SJCRH30 (cell line): Measurements from ENCODE around the gene CDC7. TPM values are rescaled to one million over a fixed set of nuclear protein-coding genes. Genes with fewer than 3 reads are reported as not detected.
"Not testable (repeated sequence)": the region's sequence is repeated elsewhere in the genome, so short reads cannot be mapped to it uniquely, and the experiment has no call there.

ENCODE experiments used
- DNase-seq, 2 experiments: peaks; one replicate each; pipeline ENCODE4 v3.0.0-alpha.2; 2015 to 2020
- H3K27ac ChIP-seq: fragments of 250-450 bp; sonication (Bioruptor Pico); 2 replicates; pipeline ENCODE4 v1.5.1; 2020; ENCODE audit warnings: mild to moderate bottlenecking, moderate library complexity
- H3K27me3 ChIP-seq: fragments of 250-450 bp; sonication (Bioruptor Pico); 2 replicates; pipeline ENCODE4 v1.5.1; 2020; ENCODE audit warnings: mild to moderate bottlenecking, moderate library complexity
- H3K36me3 ChIP-seq: fragments of 250-450 bp; sonication (Bioruptor Pico); 2 replicates; pipeline ENCODE4 v1.5.1; 2020; ENCODE audit warnings: mild to moderate bottlenecking, moderate library complexity
- H3K4me1 ChIP-seq: fragments of 250-450 bp; sonication (Bioruptor Pico); 2 replicates; pipeline ENCODE4 v1.5.1; 2020; ENCODE audit warnings: mild to moderate bottlenecking, moderate library complexity
- H3K4me3 ChIP-seq: fragments of 250-450 bp; sonication (Bioruptor Pico); 2 replicates; pipeline ENCODE4 v1.5.1; 2020; ENCODE audit warnings: mild to moderate bottlenecking, moderate library complexity
- H3K9me3 ChIP-seq: fragments of 250-450 bp; sonication (Bioruptor Pico); replicated peaks from 2 replicates; pipeline ENCODE4 v1.5.1; 2020; ENCODE audit warnings: mild to moderate bottlenecking, moderate library complexity
- total RNA-seq: library from RNA; depleted of rRNA; stranded (reverse); fragments of >200 nt; shearing (Covaris generic); gene quantifications from 2 replicates; pipeline ENCODE4 v1.2.3, GENCODE V29; 2014; rRNA removed

CDC7 gene
- 28.0 and 29.5 TPM in 2 replicates for total RNA-seq

GRCh38 chr1:91500756-91501522 lies at the start of gene CDC7:
TSS of gene CDC7 (plus strand) at chr1:91500851. CDS start at chr1:91501717, 866 bp downstream.
- peaks cover 5% of the 10 kb centered on the region; the same call in 1 of the 2 replicates for H3K4me1 ChIP-seq
- no peaks in the 10 kb centered on the region for H3K9me3 ChIP-seq
- no peaks in the 10 kb centered on the region; the same call in 1 of the 2 replicates for H3K36me3 ChIP-seq
- DNase-seq: peak; percentile 95 to 96
- H3K4me3 ChIP-seq: peak within 1 kb of the TSS; percentile 76
- H3K27me3 ChIP-seq: no peaks in the 10 kb centered on the region
- peak within 1 kb of the TSS; percentile 96 for H3K27ac ChIP-seq

- Histone ChIP-seq H3K9me3 (no peaks in the 10 kb centered on the region), H3K27ac (no peak overlapping the region), H3K4me1 (peaks cover 22% of the 10 kb centered on the region), H3K36me3 (no peaks in the 10 kb centered on the region), H3K27me3 (no peaks in the 10 kb centered on the region), H3K4me3 (no peak overlapping the region)
- no peak for DNase-seq
These were observed 46.5 kb upstream of the CDC7 start for GRCh38 chr1:91454136-91454535.

DNA sequence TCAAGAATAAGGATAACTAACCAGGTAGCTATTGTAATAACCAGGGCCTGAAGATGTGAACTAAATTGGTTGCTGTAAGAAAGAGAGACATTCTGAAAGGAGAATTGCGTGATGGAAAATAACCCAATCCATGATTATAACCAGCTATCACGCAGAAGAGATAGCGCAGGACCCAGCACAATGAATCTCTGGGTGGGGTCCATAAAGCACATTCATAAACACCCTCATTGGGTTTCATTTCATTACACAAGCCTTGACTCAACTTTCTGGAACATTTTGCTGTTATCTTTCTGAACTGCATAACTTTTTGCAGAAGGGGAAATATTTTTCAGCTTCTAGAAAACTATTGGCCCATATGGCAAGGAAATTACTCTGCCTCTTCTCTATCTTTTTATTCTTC lies 45.3 kb upstream of the CDC7 start:
- Histone ChIP-seq H3K4me3 (no peak overlapping the region), H3K27ac (no peak overlapping the region), H3K9me3 (no peaks in the 10 kb centered on the region), H3K36me3 (no peaks in the 10 kb centered on the region), H3K27me3 (no peaks in the 10 kb centered on the region), H3K4me1 (peaks cover 10% of the 10 kb centered on the region)
- no peak for DNase-seq

GRCh38 chr1:91455896-91456295 lies 44.8 kb upstream of the CDC7 start:
- Histone ChIP-seq H3K27ac (no peak overlapping the region), H3K9me3 (no peaks in the 10 kb centered on the region), H3K27me3 (no peaks in the 10 kb centered on the region), H3K4me1 (0 out of 2 replicates have a peak, but pooled peaks cover 5% of the 10 kb centered on the region), H3K36me3 (no peaks in the 10 kb centered on the region), H3K4me3 (no peak overlapping the region)
- no peak for DNase-seq

- H3K27ac ChIP-seq, DNase-seq, H3K4me1 ChIP-seq, H3K9me3 ChIP-seq, H3K27me3 ChIP-seq, H3K36me3 ChIP-seq, H3K4me3 ChIP-seq: not testable (repeated sequence)
These were observed 35.3 kb upstream of the CDC7 start for GRCh38 chr1:91465350-91465749.

- no peak for DNase-seq
These were observed 24.0 kb upstream of the CDC7 start for GRCh38 chr1:91476533-91477217.

GRCh38 chr1:91487469-91487868 lies 13.2 kb upstream of the CDC7 start:
- Histone ChIP-seq H3K4me3 (no peak overlapping the region), H3K4me1 (no peaks in the 10 kb centered on the region), H3K36me3 (no peaks in the 10 kb centered on the region), H3K27me3 (no peaks in the 10 kb centered on the region), H3K27ac (no peak overlapping the region), H3K9me3 (no peaks in the 10 kb centered on the region; the same call in 1 of the 2 replicates)
- DNase-seq: no peak

More at GRCh38 chr1:91476533-91477217, 24.0 kb upstream of the CDC7 start:
- Histone ChIP-seq H3K4me3 (no peak overlapping the region), H3K9me3 (no peaks in the 10 kb centered on the region), H3K4me1 (no peaks in the 10 kb centered on the region), H3K27me3 (no peaks in the 10 kb centered on the region), H3K36me3 (no peaks in the 10 kb centered on the region), H3K27ac (no peak overlapping the region)

DNA sequence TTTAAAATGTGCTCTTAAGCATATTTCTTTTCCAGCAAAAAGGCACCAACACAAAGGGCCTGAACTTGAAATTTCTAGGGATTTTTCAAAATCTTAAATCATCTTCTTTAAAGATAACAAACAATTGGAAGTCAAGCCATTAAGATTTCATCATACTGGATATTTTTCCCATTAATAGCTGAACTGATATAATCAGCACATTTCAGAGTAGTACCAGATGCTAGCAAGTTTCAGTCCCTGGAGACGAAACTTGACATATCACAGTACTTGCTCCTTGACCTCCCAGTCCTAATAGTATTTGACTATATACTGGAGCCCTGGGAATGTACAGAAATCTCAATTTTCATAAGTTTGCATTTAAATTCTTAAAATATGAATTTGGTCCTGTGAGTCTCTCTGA lies 10.2 kb upstream of the CDC7 start:
- Histone ChIP-seq H3K4me1 (no peaks in the 10 kb centered on the region), H3K4me3 (no peak overlapping the region), H3K36me3 (no peaks in the 10 kb centered on the region), H3K27ac (no peak overlapping the region), H3K27me3 (no peaks in the 10 kb centered on the region), H3K9me3 (no peaks in the 10 kb centered on the region)
- no peak for DNase-seq

DNA sequence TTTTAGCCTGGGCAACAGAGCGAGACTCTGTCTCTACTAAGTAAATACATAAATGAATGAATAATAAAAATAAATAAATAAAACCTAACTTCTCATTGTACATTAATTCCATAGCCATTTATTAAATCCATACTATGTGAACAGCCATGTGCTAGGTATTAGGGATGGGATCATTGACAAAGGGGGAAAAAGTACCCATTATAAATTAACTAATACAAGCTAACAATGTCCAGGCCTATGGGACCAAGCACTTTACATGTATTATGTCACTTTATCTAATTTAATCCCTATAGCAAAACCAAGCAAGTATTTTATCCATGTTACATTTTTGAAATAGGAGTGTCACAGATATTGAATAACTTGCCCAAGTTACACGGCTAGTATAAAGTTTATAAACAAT lies 2.6 kb upstream of the CDC7 start:
- Histone ChIP-seq H3K9me3 (no peaks in the 10 kb centered on the region), H3K27ac (no peak overlapping the region)

GRCh38 chr1:91498498-91499245 lies 2.0 kb upstream of the CDC7 start:
- Histone ChIP-seq H3K4me1 (peaks cover 5% of the 10 kb centered on the region; the same call in 1 of the 2 replicates), H3K9me3 (no peaks in the 10 kb centered on the region), H3K27ac (no peak overlapping the region), H3K36me3 (no peaks in the 10 kb centered on the region), H3K27me3 (no peaks in the 10 kb centered on the region), H3K4me3 (no peak overlapping the region)
- no peak for DNase-seq

More for the DNA sequence above, 2.6 kb upstream of the CDC7 start:
- peaks cover 5% of the 10 kb centered on the region; the same call in 1 of the 2 replicates for H3K4me1 ChIP-seq
- no peak for DNase-seq
- H3K4me3 ChIP-seq: no peak overlapping the region
- no peaks in the 10 kb centered on the region for H3K36me3 ChIP-seq
- H3K27me3 ChIP-seq: no peaks in the 10 kb centered on the region

DNA sequence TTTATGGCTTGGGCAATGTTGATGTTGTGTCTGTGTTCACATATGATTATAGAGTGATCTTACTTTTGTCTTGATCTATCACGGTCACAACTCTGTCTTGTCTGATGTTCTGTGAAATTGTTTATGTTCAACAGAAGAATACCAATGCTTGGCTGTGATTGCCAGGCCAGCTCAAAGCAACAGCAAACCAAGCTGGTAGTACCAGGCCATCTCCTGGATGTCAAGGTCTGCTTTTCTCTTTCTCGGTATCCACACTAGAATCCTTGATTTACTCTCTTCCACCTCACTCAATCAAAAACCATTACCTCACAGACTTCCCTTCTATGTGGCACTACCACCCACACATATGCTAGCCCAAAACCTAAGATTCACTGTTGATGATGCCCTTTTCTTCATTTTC lies 1.3 kb upstream of the CDC7 start:
- H3K27me3 ChIP-seq: no peaks in the 10 kb centered on the region
- DNase-seq: no peak
- H3K27ac ChIP-seq: no peak overlapping the region
- H3K9me3 ChIP-seq: no peaks in the 10 kb centered on the region
- no peaks in the 10 kb centered on the region for H3K36me3 ChIP-seq
- no peak overlapping the region for H3K4me3 ChIP-seq
- H3K4me1 ChIP-seq: peaks cover 5% of the 10 kb centered on the region; the same call in 1 of the 2 replicates

- peaks cover 5% of the 10 kb centered on the region; the same call in 1 of the 2 replicates for H3K4me1 ChIP-seq
These were observed 521 bp upstream of the CDC7 start for GRCh38 chr1:91499904-91500755.

GRCh38 chr1:91501523-91501851 lies 836 bp downstream of the CDC7 start:
- Histone ChIP-seq H3K9me3 (no peaks in the 10 kb centered on the region), H3K27ac (peak overlapping the region; percentile 96), H3K36me3 (no peaks in the 10 kb centered on the region; the same call in 1 of the 2 replicates), H3K4me3 (peak overlapping the region; percentile 76), H3K4me1 (peaks cover 5% of the 10 kb centered on the region; the same call in 1 of the 2 replicates), H3K27me3 (no peaks in the 10 kb centered on the region)
- DNase-seq: no peak

More at GRCh38 chr1:91499904-91500755, 521 bp upstream of the CDC7 start:
- H3K36me3 ChIP-seq: no peaks in the 10 kb centered on the region; the same call in 1 of the 2 replicates
- peak overlapping the region; percentile 96 for H3K27ac ChIP-seq
- H3K4me3 ChIP-seq: peak overlapping the region; percentile 76
- DNase-seq: peak; percentile 6 to 22
- no peaks in the 10 kb centered on the region for H3K9me3 ChIP-seq
- no peaks in the 10 kb centered on the region for H3K27me3 ChIP-seq
